ENCODE measurements around the gene FAM135A.
"Not testable (repeated sequence)": the region's sequence is repeated elsewhere in the genome, so short reads cannot be mapped to it uniquely, and the experiment has no call there.

Gene FAM135A

GRCh38 chr6:70424291-70424690, 11.0 kb downstream of the FAM135A start:
- H3K9me3 ChIP-seq = no peaks in the 10 kb centered on the region
- peaks cover 11% of the 10 kb centered on the region for H3K36me3 ChIP-seq
- no peaks in the 10 kb centered on the region for H3K4me1 ChIP-seq
- no peak overlapping the region for H3K4me3 ChIP-seq (ENCODE audit: low read depth, low read length)
- no peaks in the 10 kb centered on the region for H3K27me3 ChIP-seq
- TF ChIP-seq, protein P1, sequence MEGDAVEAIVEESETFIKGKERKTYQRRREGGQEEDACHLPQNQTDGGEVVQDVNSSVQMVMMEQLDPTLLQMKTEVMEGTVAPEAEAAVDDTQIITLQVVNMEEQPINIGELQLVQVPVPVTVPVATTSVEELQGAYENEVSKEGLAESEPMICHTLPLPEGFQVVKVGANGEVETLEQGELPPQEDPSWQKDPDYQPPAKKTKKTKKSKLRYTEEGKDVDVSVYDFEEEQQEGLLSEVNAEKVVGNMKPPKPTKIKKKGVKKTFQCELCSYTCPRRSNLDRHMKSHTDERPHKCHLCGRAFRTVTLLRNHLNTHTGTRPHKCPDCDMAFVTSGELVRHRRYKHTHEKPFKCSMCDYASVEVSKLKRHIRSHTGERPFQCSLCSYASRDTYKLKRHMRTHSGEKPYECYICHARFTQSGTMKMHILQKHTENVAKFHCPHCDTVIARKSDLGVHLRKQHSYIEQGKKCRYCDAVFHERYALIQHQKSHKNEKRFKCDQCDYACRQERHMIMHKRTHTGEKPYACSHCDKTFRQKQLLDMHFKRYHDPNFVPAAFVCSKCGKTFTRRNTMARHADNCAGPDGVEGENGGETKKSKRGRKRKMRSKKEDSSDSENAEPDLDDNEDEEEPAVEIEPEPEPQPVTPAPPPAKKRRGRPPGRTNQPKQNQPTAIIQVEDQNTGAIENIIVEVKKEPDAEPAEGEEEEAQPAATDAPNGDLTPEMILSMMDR (IDR thresholded peaks at IDR 0.05; ENCODE audit: low read depth, low read length) = no peak
- no peak for DNase-seq

- no peak for DNase-seq
- no peaks in the 10 kb centered on the region for H3K4me1 ChIP-seq
- no peaks in the 10 kb centered on the region for H3K36me3 ChIP-seq
- no peaks in the 10 kb centered on the region for H3K27me3 ChIP-seq
- TF ChIP-seq, protein P1 (IDR thresholded peaks at IDR 0.05; ENCODE audit: low read depth, low read length) = no peak
- no peak overlapping the region for H3K4me3 ChIP-seq (ENCODE audit: low read depth, low read length)
- H3K9me3 ChIP-seq = no peaks in the 10 kb centered on the region
Observed at GRCh38 chr6:70436320-70436719, 23.0 kb downstream of the FAM135A start.

- H3K9me3 ChIP-seq = no peaks in the 10 kb centered on the region
- no peaks in the 10 kb centered on the region for H3K4me1 ChIP-seq
- peaks cover 3% of the 10 kb centered on the region; the same call in 1 of the 2 replicates for H3K36me3 ChIP-seq
- no peak overlapping the region for H3K4me3 ChIP-seq (ENCODE audit: low read depth, low read length)
- no peaks in the 10 kb centered on the region for H3K27me3 ChIP-seq
- TF ChIP-seq, protein P1 (IDR thresholded peaks at IDR 0.05; ENCODE audit: low read depth, low read length) = no peak
- DNase-seq = no peak
Observed at GRCh38 chr6:70445001-70445400, 31.7 kb downstream of the FAM135A start.

GRCh38 chr6:70447343-70448070, 34.2 kb downstream of the FAM135A start:
- not testable (repeated sequence) for H3K4me1 ChIP-seq, DNase-seq

GRCh38 chr6:70453899-70454298, 40.6 kb downstream of the FAM135A start:
- H3K9me3 ChIP-seq; DNase-seq; H3K4me3 ChIP-seq (ENCODE audit: low read depth, low read length); H3K4me1 ChIP-seq; H3K36me3 ChIP-seq; H3K27me3 ChIP-seq: not testable (repeated sequence)

More at GRCh38 chr6:70447343-70448070, 34.2 kb downstream of the FAM135A start:
- not testable (repeated sequence) for H3K36me3 ChIP-seq; H3K4me3 ChIP-seq (ENCODE audit: low read depth, low read length); H3K27me3 ChIP-seq; H3K9me3 ChIP-seq

DNA sequence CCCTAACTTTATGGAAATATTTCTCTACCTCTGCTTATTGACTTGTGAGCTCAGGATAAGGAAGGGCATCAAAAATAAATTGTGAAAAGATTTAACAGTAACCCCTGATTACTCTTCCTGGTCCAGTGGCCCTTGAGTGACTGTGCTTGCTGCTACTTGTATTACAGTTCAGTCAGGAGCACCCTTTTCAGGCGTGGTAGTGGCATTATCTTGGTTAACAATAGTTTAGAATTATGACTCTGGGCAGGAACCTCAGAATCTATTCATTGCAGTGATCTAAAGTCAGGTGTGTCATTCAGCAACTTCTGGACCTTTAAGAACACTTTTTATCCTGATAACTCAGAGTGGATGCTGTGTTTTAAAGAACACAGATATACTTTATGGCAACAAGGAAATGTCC, 43.4 kb downstream of the FAM135A start:
- no peak for DNase-seq
- Histone ChIP-seq H3K36me3 (peaks cover under 1% of the 10 kb centered on the region; the same call in 1 of the 2 replicates), H3K27me3 (no peaks in the 10 kb centered on the region), H3K4me1 (no peaks in the 10 kb centered on the region), H3K9me3 (no peaks in the 10 kb centered on the region), H3K4me3 (ENCODE audit: low read depth, low read length) (no peak overlapping the region)
- TF ChIP-seq, protein P1 (IDR thresholded peaks at IDR 0.05; ENCODE audit: low read depth, low read length) = no peak

DNA sequence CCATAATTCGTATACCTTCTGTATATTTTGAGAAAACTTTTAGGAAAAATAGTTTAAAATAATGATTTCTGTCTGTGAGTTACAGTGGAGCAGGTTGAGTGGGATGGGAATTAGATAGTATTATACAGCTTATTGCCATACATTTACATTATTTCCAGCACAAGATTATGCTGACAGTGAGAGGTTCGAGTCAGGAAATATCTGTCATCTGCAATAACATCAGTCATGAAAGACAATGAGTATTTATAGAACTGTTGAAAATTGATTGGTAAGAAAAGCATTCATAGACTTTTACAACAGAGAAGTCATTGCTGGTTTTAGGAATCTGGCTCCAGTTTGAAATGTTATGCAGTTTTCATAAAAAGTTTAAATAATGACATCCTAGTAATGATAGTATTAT, 45.9 kb downstream of the FAM135A start:
- Histone ChIP-seq H3K27me3 (no peaks in the 10 kb centered on the region), H3K4me3 (ENCODE audit: low read depth, low read length) (no peak overlapping the region), H3K4me1 (no peaks in the 10 kb centered on the region), H3K9me3 (no peaks in the 10 kb centered on the region), H3K36me3 (peaks cover 2% of the 10 kb centered on the region; the same call in 1 of the 2 replicates)
- DNase-seq = no peak
- TF ChIP-seq, protein P1 (IDR thresholded peaks at IDR 0.05; ENCODE audit: low read depth, low read length) = no peak

- DNase-seq; H3K9me3 ChIP-seq; H3K4me1 ChIP-seq; H3K36me3 ChIP-seq; H3K27me3 ChIP-seq; H3K4me3 ChIP-seq (ENCODE audit: low read depth, low read length): not testable (repeated sequence)
Observed at GRCh38 chr6:70459699-70460098, 46.4 kb downstream of the FAM135A start.

Data from BE2C (cell line).